Gastroesophageal sphincter (tissue), 3 donors: Measurements from ENCODE around the gene NCR1.
"Not testable (repeated sequence)": the region's sequence is repeated elsewhere in the genome, so short reads cannot be mapped to it uniquely, and the experiment has no call there.

Experiments used
- EP300 ChIP-seq: sonication (generic); formaldehyde crosslinking; IDR thresholded peaks from one replicate; pipeline ENCODE4 v1.6.1; 2017; ENCODE audit warnings: antibody characterized with exemption, mild to moderate bottlenecking
- POLR2A ChIP-seq, 2 donors: fragments of 450-650 bp; IDR thresholded peaks; one replicate each; pipeline ENCODE4 v1.6.1; 2017; ENCODE audit warnings: antibody characterized with exemption in 2 of 2, mild to moderate bottlenecking in 2 of 2, moderate library complexity in 1 of 2
- POLR2AphosphoS5 ChIP-seq: sonication (generic); formaldehyde crosslinking; IDR thresholded peaks from one replicate; pipeline ENCODE4 v1.6.1; 2017; ENCODE audit warnings: antibody characterized with exemption
- TF ChIP-seq, protein P1 (sequence below), 4 experiments: fragments of 200-600 bp in 2 of 4; fragments of 450-650 bp in 2 of 4; sonication (generic) in 1 of 4; IDR thresholded peaks; one replicate each; pipeline ENCODE4 v1.5.1; 2017 to 2019; ENCODE audit warnings: antibody characterized with exemption in 4 of 4, mild to moderate bottlenecking in 2 of 4, moderate library complexity in 2 of 4

DNA sequence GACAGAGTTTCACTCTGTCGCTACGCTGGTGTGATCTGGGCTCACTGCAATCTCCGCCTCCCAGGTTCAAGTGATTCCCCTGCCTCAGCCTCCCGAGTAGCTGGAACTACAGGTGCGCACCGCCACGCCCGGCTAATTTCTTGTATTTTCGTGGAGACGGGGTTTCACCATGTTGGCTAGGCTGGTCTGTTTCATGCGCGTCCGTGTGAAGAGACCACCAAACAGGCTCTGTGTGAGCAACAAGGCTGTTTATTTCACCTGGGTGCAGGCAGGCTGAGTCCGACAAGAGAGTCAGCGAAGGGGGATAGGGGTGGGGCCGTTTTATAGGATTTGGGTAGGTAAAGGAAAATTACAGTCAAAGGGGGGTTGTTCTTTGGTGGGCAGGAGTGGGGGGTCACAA is 11.8 kb upstream of the NCR1 start:
- TF ChIP-seq, protein P1, sequence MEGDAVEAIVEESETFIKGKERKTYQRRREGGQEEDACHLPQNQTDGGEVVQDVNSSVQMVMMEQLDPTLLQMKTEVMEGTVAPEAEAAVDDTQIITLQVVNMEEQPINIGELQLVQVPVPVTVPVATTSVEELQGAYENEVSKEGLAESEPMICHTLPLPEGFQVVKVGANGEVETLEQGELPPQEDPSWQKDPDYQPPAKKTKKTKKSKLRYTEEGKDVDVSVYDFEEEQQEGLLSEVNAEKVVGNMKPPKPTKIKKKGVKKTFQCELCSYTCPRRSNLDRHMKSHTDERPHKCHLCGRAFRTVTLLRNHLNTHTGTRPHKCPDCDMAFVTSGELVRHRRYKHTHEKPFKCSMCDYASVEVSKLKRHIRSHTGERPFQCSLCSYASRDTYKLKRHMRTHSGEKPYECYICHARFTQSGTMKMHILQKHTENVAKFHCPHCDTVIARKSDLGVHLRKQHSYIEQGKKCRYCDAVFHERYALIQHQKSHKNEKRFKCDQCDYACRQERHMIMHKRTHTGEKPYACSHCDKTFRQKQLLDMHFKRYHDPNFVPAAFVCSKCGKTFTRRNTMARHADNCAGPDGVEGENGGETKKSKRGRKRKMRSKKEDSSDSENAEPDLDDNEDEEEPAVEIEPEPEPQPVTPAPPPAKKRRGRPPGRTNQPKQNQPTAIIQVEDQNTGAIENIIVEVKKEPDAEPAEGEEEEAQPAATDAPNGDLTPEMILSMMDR (IDR thresholded peaks at IDR 0.05) = not testable (repeated sequence)
- TF ChIP-seq EP300; POLR2AphosphoS5; POLR2A (IDR thresholded peaks at IDR 0.05): not testable (repeated sequence)
